Measurements from ENCODE around the gene GALNTL6. TPM values are rescaled to one million over a fixed set of nuclear protein-coding genes. Genes with fewer than 3 reads are reported as not detected.
"Not testable (repeated sequence)": the region's sequence is repeated elsewhere in the genome, so short reads cannot be mapped to it uniquely, and the experiment has no call there.

The GALNTL6 gene
- total and polyA plus RNA-seq, 4 donors = 0.08 to 0.09 (median 0.09) TPM; not detected in 1

DNA sequence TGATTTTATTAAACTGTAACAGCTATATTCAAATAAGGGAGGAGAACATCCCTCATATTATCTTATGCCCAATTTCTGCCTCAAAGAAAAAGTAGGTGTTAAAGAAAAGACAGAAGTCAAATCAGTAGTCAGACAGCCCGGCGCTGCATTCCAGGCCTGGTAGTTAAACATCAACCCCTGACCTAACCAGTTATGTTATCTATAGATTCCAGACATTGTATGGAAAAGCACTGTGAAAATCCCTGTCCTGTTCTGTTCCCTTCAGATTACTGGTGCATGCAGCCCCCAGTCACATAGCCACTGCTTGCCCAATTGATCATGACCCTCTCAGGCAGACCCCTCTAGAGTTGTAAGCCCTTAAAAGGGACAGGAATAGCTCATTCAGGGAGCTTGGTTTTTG lies 1085.5 kb downstream of the GALNTL6 start:
- WGBS, 2 donors = 64 to 82% methylated on average over 2 of the region's 2 CpGs
- H3K4me1 ChIP-seq (ENCODE audit: control insufficient read depth in 5 of 5, insufficient read depth in 5 of 5, low read length in 5 of 5) = no peaks in the 10 kb centered on the region

DNA sequence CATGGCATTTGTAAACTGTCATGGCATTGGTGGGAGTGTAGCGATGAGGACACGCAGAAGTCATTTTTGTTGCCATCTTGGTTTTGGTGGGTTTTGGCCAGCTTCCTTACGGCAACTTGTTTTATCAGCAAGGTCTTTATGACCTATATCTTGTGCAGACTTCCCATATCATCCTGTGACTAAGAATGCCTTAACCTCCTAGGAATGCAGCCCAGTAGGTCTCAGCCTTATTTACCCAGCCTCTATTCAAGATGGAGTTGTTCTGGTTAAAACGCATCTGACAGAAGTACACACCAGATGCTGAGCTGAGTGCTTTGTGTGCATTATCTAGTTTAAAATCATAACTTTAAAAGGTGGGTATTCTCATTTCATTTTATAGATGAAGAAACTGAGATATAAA lies 1086.7 kb downstream of the GALNTL6 start:
- TF ChIP-seq, protein P1, sequence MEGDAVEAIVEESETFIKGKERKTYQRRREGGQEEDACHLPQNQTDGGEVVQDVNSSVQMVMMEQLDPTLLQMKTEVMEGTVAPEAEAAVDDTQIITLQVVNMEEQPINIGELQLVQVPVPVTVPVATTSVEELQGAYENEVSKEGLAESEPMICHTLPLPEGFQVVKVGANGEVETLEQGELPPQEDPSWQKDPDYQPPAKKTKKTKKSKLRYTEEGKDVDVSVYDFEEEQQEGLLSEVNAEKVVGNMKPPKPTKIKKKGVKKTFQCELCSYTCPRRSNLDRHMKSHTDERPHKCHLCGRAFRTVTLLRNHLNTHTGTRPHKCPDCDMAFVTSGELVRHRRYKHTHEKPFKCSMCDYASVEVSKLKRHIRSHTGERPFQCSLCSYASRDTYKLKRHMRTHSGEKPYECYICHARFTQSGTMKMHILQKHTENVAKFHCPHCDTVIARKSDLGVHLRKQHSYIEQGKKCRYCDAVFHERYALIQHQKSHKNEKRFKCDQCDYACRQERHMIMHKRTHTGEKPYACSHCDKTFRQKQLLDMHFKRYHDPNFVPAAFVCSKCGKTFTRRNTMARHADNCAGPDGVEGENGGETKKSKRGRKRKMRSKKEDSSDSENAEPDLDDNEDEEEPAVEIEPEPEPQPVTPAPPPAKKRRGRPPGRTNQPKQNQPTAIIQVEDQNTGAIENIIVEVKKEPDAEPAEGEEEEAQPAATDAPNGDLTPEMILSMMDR (IDR thresholded peaks at IDR 0.05; ENCODE audit: control extremely low read depth, extremely low read depth) = no peak
- no peak overlapping the region for H3K9ac ChIP-seq (ENCODE audit: insufficient read depth in 1 of 2, low read length in 2 of 2)
- no peaks in the 10 kb centered on the region for H3K27me3 ChIP-seq (ENCODE audit: control insufficient read depth in 3 of 3, insufficient read depth in 3 of 3, low read length in 2 of 3)
- ATAC-seq (ENCODE audit: insufficient read depth, low FRiP score) (no peak), DNase-seq (no peak)
- no peaks in the 10 kb centered on the region for H3K36me3 ChIP-seq (ENCODE audit: control insufficient read depth in 4 of 4, insufficient read depth in 4 of 4, low read length in 4 of 4)
- no peaks in the 10 kb centered on the region for H3K4me1 ChIP-seq (ENCODE audit: control insufficient read depth in 5 of 5, insufficient read depth in 5 of 5, low read length in 5 of 5)
- H3K27ac ChIP-seq (ENCODE audit: low read depth in 1 of 2, low read length in 1 of 2) = no peak overlapping the region
- 88 to 92% methylated on average over 4 of the region's 4 CpGs for WGBS, 2 donors
- peaks cover 0 to 12% (median 3%) of the 10 kb centered on the region in 4 donors for H3K9me3 ChIP-seq (ENCODE audit: control insufficient read depth in 4 of 4, insufficient read depth in 3 of 4, low read length in 3 of 4)
- H3K4me3 ChIP-seq = no peak overlapping the region

More for the DNA sequence above, 1085.5 kb downstream of the GALNTL6 start:
- Histone ChIP-seq H3K9me3 (ENCODE audit: control insufficient read depth in 4 of 4, insufficient read depth in 3 of 4, low read length in 3 of 4) (peaks cover 0 to 12% (median 3%) of the 10 kb centered on the region in 4 donors), H3K27ac (ENCODE audit: low read depth in 1 of 2, low read length in 1 of 2) (no peak overlapping the region), H3K9ac (ENCODE audit: insufficient read depth in 1 of 2, low read length in 2 of 2) (no peak overlapping the region), H3K4me3 (no peak overlapping the region), H3K27me3 (ENCODE audit: control insufficient read depth in 3 of 3, insufficient read depth in 3 of 3, low read length in 2 of 3) (no peaks in the 10 kb centered on the region), H3K36me3 (ENCODE audit: control insufficient read depth in 4 of 4, insufficient read depth in 4 of 4, low read length in 4 of 4) (no peaks in the 10 kb centered on the region)
- ATAC-seq (ENCODE audit: insufficient read depth, low FRiP score) (no peak), DNase-seq (no peak)
- TF ChIP-seq, protein P1 (IDR thresholded peaks at IDR 0.05; ENCODE audit: control extremely low read depth, extremely low read depth) = no peak

DNA sequence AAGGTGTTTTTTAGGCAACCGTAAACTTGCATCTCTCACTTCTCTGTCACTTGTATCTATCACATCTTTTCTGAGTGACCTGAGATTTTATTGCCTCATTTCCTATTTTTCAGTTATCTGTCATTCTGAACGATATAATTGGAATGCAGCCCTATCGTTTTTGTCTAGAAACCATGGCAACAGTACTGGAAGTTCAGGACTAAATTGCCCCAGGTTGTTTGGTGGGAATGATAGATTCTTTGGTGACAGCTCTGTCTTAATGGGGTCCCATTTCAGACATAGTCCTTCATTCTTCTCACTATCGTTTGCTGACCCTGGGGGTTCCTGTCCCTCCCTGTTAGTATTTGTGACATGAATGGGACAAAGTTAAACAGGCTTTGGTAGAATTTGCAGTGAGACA lies 1087.7 kb downstream of the GALNTL6 start:
- no peak overlapping the region for H3K9ac ChIP-seq (ENCODE audit: insufficient read depth in 1 of 2, low read length in 2 of 2)
- no peaks in the 10 kb centered on the region for H3K27me3 ChIP-seq (ENCODE audit: control insufficient read depth in 3 of 3, insufficient read depth in 3 of 3, low read length in 2 of 3)
- H3K4me1 ChIP-seq (ENCODE audit: control insufficient read depth in 5 of 5, insufficient read depth in 5 of 5, low read length in 5 of 5) = no peaks in the 10 kb centered on the region
- ATAC-seq (ENCODE audit: insufficient read depth, low FRiP score) (no peak), DNase-seq (no peak)
- WGBS, 2 donors = 43 to 66% methylated on average over 4 of the region's 4 CpGs
- H3K36me3 ChIP-seq (ENCODE audit: control insufficient read depth in 4 of 4, insufficient read depth in 4 of 4, low read length in 4 of 4) = no peaks in the 10 kb centered on the region
- TF ChIP-seq, protein P1 (IDR thresholded peaks at IDR 0.05; ENCODE audit: control extremely low read depth, extremely low read depth) = no peak
- no peak overlapping the region for H3K4me3 ChIP-seq
- H3K9me3 ChIP-seq (ENCODE audit: control insufficient read depth in 4 of 4, insufficient read depth in 3 of 4, low read length in 3 of 4) = peaks cover 0 to 11% (median 3%) of the 10 kb centered on the region in 4 donors
- no peak overlapping the region for H3K27ac ChIP-seq (ENCODE audit: low read depth in 1 of 2, low read length in 1 of 2)

DNA sequence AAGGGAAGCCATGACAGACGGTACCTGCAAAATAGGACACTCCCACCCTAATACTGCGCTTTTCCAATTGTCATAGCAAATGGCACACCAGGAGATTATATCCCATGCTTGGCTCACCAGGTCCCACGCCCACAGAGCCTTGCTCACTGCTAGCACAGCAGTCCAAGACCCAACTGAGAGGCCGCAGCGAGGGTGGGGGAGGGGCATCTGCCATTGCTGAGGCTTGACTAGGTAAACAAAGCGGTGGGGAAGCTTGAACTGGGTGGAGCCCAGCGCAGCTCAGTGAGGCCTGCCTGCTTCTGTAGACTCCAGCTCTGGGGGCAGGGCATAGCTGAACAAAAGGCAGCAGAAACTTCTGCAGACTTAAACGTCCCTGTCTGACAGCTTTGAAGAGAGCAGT lies 1099.3 kb downstream of the GALNTL6 start:
- WGBS, 2 donors = 87 to 88% methylated on average over 8 of the region's 8 CpGs
- not testable (repeated sequence) for H3K4me3 ChIP-seq; H3K9ac ChIP-seq (ENCODE audit: insufficient read depth in 1 of 2, low read length in 2 of 2); H3K9me3 ChIP-seq (ENCODE audit: control insufficient read depth in 4 of 4, insufficient read depth in 3 of 4, low read length in 3 of 4); H3K4me1 ChIP-seq (ENCODE audit: control insufficient read depth in 5 of 5, insufficient read depth in 5 of 5, low read length in 5 of 5); H3K27me3 ChIP-seq (ENCODE audit: control insufficient read depth in 3 of 3, insufficient read depth in 3 of 3, low read length in 2 of 3); H3K36me3 ChIP-seq (ENCODE audit: control insufficient read depth in 4 of 4, insufficient read depth in 4 of 4, low read length in 4 of 4); H3K27ac ChIP-seq (ENCODE audit: low read depth in 1 of 2, low read length in 1 of 2); DNase-seq; ATAC-seq (ENCODE audit: insufficient read depth, low FRiP score)

DNA sequence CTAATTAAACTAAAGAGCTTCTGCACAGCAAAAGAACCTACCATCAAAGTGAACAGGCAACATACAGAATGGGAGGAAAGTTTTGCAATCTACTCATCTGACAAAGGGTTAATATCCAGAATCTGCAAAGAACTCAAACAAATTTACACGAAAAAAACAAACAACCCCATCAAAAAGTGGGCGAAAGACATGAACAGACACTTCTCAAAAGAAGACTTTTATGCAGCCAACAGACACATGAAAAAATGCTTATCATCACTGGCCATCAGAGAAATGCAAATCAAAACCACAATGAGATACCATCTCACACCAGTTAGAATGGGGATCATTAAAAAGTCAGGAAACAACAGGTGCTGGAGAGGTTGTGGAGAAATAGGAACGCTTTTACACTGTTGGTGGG lies 1104.2 kb downstream of the GALNTL6 start:
- 90 to 94% methylated on average over 3 of the region's 3 CpGs for WGBS, 2 donors
- not testable (repeated sequence) for H3K27ac ChIP-seq (ENCODE audit: low read depth in 1 of 2, low read length in 1 of 2); H3K4me1 ChIP-seq (ENCODE audit: control insufficient read depth in 5 of 5, insufficient read depth in 5 of 5, low read length in 5 of 5); DNase-seq; H3K9me3 ChIP-seq (ENCODE audit: control insufficient read depth in 4 of 4, insufficient read depth in 3 of 4, low read length in 3 of 4); ATAC-seq (ENCODE audit: insufficient read depth, low FRiP score); H3K9ac ChIP-seq (ENCODE audit: insufficient read depth in 1 of 2, low read length in 2 of 2); H3K4me3 ChIP-seq; H3K27me3 ChIP-seq (ENCODE audit: control insufficient read depth in 3 of 3, insufficient read depth in 3 of 3, low read length in 2 of 3); H3K36me3 ChIP-seq (ENCODE audit: control insufficient read depth in 4 of 4, insufficient read depth in 4 of 4, low read length in 4 of 4)
